GM12872 (cell line): ENCODE results near the gene CLDN2.

Experiments used
- TF ChIP-seq, protein P1 (sequence below): IDR thresholded peaks from 3 replicates; pipeline ENCODE4 v1.5.1; 2011; ENCODE audit warnings: low read depth, mild to moderate bottlenecking, low read length, moderate library complexity; ENCODE audit not compliant: insufficient read depth

The CLDN2 gene

DNA sequence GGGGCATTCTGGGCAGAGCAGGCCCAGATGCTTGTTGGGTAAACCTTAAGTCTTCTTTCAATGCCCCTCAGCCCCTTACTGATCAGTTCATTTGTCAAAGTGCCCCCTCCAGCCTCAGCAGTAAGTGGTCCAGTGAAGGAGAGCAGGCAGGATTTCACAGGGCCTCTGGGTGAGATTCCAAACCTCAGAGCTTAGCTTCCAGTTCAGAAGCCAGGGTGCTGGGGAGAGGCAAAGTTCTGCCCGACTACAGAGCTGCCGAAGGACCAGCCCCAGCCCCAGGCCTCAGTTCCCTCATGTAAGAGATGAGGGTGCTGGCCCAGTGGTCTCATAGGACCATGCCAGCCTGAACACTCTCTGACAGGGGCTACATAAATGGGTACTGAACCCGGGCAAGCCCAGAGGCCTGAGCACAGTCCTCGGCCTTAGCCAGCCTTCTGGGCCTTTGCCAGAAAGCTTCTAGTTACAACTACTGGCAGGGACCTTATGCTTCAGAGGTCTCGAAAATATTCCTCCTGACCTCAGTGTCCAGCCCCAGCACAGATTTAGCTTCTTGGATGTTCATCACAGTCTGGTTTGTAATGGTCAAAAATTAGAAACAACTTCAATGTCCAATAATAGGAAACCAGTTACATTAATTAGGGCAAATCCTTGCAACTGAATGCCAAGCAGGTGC, 16.2 kb upstream of the CLDN2 start:
- TF ChIP-seq, protein P1, sequence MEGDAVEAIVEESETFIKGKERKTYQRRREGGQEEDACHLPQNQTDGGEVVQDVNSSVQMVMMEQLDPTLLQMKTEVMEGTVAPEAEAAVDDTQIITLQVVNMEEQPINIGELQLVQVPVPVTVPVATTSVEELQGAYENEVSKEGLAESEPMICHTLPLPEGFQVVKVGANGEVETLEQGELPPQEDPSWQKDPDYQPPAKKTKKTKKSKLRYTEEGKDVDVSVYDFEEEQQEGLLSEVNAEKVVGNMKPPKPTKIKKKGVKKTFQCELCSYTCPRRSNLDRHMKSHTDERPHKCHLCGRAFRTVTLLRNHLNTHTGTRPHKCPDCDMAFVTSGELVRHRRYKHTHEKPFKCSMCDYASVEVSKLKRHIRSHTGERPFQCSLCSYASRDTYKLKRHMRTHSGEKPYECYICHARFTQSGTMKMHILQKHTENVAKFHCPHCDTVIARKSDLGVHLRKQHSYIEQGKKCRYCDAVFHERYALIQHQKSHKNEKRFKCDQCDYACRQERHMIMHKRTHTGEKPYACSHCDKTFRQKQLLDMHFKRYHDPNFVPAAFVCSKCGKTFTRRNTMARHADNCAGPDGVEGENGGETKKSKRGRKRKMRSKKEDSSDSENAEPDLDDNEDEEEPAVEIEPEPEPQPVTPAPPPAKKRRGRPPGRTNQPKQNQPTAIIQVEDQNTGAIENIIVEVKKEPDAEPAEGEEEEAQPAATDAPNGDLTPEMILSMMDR, result no peak

DNA sequence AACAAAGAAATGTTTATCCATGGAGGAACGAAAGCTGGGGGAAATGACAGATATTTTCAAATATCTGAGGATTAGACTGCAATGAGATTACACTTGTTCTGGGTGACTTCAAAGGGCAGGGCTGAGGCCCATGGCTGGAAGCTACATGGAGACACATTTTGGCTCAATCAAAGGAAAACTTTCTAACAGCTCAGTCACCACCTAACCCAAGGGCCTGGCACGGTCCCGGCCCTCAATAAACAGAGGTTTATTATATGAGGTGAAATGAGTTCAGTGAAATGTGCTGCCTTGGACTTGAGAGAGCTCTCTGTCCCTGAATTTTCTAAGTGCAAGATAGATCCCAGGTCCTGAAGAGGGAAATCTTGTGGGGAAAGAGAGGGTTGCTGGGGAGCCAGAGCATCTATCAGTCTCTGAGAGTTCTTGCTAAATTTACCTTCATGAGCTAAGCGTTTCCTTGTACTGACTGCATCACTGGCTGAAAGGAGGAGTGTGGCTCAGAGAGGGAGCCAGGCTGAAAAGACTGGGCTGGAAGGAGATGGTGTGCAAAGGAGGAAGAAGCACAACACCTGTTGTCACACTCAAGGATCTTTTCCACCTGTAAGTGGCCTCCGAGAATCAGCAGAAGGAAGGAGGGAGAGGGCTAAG, 15.0 kb upstream of the CLDN2 start:
- TF ChIP-seq, protein P1, result no peak

DNA sequence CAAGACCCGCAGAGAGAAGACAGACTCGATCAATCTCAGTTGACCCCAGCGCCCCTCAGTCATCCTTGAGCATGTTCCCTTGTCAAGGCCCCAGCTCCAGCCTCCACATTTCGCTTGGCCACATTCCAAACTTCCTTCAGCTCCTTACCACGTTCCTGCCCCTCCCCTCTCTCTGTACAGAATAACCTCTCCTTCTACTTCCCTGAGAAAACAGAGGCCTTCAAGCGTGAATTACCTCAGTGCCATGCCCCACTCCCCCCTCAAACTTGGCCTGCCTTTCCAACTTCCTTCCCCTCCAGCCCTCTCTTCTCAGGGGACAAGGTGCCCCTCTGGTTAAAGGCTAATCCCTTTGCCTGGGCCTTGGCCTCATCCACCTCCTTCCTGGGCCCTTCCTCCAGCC, 13.8 kb upstream of the CLDN2 start:
- TF ChIP-seq, protein P1, result no peak

DNA sequence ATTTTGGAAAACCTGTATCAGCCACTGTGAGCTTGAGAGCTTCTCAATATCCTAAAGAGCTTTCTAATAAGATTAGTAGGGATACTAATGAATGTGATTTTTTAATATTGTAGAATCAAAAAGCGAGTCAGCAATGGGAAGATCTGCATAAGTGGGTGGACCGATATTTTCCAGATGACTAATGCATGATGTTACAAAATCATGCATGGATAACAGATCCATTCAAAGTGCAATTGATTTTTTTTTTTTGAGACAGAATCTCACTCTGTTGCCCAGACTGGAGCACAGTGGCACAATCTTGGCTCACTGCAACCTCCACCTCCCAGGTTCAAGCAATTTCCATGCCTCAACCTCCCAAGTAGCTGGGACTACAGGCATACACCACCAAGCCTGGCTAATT, 7.3 kb upstream of the CLDN2 start:
- TF ChIP-seq, protein P1, result no peak

DNA sequence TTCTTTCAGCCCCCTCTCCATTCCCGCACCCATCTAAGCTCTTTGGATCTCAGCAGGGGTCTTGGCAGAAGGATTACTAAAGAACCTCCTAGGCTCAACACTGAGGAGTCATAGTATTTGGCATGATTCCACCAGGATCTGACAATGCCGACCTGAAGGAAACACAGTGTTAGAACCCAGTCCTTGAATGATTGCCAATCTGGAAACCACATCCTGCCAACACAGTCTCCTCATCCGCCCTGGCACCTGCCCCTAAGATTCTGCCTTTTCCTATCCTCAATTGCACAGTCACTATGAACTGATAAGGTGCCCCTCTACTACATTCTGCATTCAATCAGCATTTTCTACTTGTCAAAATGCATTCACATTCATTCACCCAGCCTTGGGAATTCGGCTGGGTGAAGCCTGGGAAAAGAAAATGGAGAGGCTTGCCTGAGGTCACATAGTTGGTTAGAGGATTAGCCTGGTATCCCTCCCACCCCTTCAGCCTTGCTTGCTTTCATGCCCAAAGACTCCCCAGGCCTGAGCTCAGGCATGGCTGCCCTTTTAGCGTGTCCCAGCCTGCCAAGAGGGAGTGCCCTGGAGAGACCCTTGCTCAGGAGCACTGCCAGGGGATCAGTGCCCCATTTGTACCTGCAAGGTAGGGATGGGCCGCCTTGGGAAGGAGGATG, 2.2 kb upstream of the CLDN2 start:
- TF ChIP-seq, protein P1, result no peak

DNA sequence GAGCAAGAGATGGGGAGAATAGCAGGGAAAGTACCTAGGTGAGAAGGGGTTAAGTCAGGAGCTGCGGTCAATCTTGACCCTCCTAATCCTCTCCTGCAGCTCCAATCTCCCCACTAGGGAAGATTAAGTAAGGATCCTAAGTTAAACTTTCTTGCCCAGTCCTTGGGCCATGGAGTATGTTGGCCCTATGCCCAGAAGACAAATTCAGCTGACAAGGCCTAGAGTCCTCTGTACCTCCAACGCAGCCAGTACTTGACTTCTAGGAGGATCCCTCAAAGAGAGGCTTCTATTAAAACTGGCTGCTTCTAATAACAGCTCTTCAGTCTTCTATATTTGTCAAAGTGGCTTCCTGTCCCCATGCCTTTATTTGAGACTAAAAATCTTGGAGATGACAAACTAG, 1.4 kb downstream of the CLDN2 start:
- TF ChIP-seq, protein P1, result no peak

DNA sequence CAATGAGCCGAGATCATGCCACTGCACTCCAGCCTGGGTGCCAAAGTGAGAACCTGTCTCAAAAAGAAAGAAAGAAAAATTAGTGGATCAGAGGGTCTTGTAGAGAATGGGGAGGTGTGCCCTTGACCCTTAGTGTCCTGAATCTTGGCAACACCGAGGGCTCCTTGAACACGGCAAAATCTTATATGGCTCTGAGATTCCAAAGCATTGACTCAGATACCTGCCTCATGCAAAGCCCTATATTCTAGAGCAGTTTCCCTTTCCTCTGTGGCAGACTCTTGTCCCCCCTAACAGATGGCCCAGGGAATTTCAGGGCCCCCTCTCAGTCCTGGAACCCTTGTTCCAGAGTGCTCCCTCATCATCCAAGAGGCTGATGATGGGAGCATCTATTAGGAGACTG, 6.8 kb downstream of the CLDN2 start:
- TF ChIP-seq, protein P1, result no peak
